ENCODE data around the gene ANKS1B. TPM values are rescaled to one million over a fixed set of nuclear protein-coding genes. Genes with fewer than 3 reads are reported as not detected.

Gene ANKS1B
- total and polyA plus RNA-seq, 7 donors = 1.0 to 57.3 (median 30.1) TPM; not detected in 1

- no peak for DNase-seq
- WGBS, 2 donors = 62 to 66% methylated on average over 2 of the region's 2 CpGs
- H3K4me1 ChIP-seq = peaks cover 0 to 11% (median 0%) of the 10 kb centered on the region in 4 donors
- TF ChIP-seq POLR2AphosphoS5 (IDR thresholded peaks at IDR 0.05) = no peak
- TF ChIP-seq CTCF (IDR thresholded peaks at IDR 0.05) = no peak
- no peak for TF ChIP-seq POLR2A (IDR thresholded peaks at IDR 0.05)
- TF ChIP-seq EP300 (IDR thresholded peaks at IDR 0.05) = no peak
- H3K4me3 ChIP-seq = no peak overlapping the region
- no peak overlapping the region for H3K27ac ChIP-seq
- H3K27me3 ChIP-seq = no peaks in the 10 kb centered on the region
- intact Hi-C loops (cut with DNase I) = no loop called here
- no peaks in the 10 kb centered on the region for H3K36me3 ChIP-seq
- no peaks in the 10 kb centered on the region for H3K9me3 ChIP-seq
These were observed 957.7 kb downstream of the ANKS1B start for GRCh38 chr12:99027055-99027393.

GRCh38 chr12:99026332-99027054 is 958.2 kb downstream of the ANKS1B start:
- no peak overlapping the region for H3K4me3 ChIP-seq
- 82 to 85% methylated on average over 4 of the region's 4 CpGs for WGBS, 2 donors
- H3K36me3 ChIP-seq = no peaks in the 10 kb centered on the region
- peaks cover 0 to 11% (median 0%) of the 10 kb centered on the region in 4 donors for H3K4me1 ChIP-seq
- TF ChIP-seq EP300 (IDR thresholded peaks at IDR 0.05) (no peak), CTCF (IDR thresholded peaks at IDR 0.05) (no peak), POLR2A (IDR thresholded peaks at IDR 0.05) (no peak), POLR2AphosphoS5 (IDR thresholded peaks at IDR 0.05) (no peak)
- no peak for DNase-seq
- intact Hi-C loops (cut with DNase I) = no loop called here
- no peaks in the 10 kb centered on the region for H3K9me3 ChIP-seq
- H3K27ac ChIP-seq = no peak overlapping the region
- no peaks in the 10 kb centered on the region for H3K27me3 ChIP-seq

GRCh38 chr12:99024870-99025269 is 959.9 kb downstream of the ANKS1B start:
- TF ChIP-seq CTCF (IDR thresholded peaks at IDR 0.05) = no peak
- no peak for TF ChIP-seq POLR2AphosphoS5 (IDR thresholded peaks at IDR 0.05)
- no peak for TF ChIP-seq EP300 (IDR thresholded peaks at IDR 0.05)
- no peak for TF ChIP-seq POLR2A (IDR thresholded peaks at IDR 0.05)
- no peaks in the 10 kb centered on the region for H3K9me3 ChIP-seq
- no peak for DNase-seq
- 74 to 83% methylated on average over 4 of the region's 4 CpGs for WGBS, 2 donors
- no peaks in the 10 kb centered on the region for H3K27me3 ChIP-seq
- no peak overlapping the region for H3K4me3 ChIP-seq
- no peaks in the 10 kb centered on the region for H3K36me3 ChIP-seq
- no peak overlapping the region for H3K27ac ChIP-seq
- intact Hi-C loops (cut with DNase I) = no loop called here
- H3K4me1 ChIP-seq = peaks cover 0 to 11% (median 0%) of the 10 kb centered on the region in 4 donors

GRCh38 chr12:99024191-99024590 is 960.5 kb downstream of the ANKS1B start:
- no peaks in the 10 kb centered on the region for H3K27me3 ChIP-seq
- H3K4me3 ChIP-seq = no peak overlapping the region
- no peaks in the 10 kb centered on the region for H3K9me3 ChIP-seq
- intact Hi-C loops (cut with DNase I) = no loop called here
- peaks cover 0 to 11% (median 0%) of the 10 kb centered on the region in 4 donors for H3K4me1 ChIP-seq
- no peak overlapping the region for H3K27ac ChIP-seq
- DNase-seq = no peak
- H3K36me3 ChIP-seq = no peaks in the 10 kb centered on the region
- TF ChIP-seq POLR2AphosphoS5 (IDR thresholded peaks at IDR 0.05) = no peak
- TF ChIP-seq EP300 (IDR thresholded peaks at IDR 0.05) = no peak
- TF ChIP-seq POLR2A (IDR thresholded peaks at IDR 0.05) = no peak
- TF ChIP-seq CTCF (IDR thresholded peaks at IDR 0.05) = no peak

- Histone ChIP-seq H3K27ac (no peak overlapping the region), H3K36me3 (no peaks in the 10 kb centered on the region), H3K9me3 (peaks cover 0 to 7% (median 0%) of the 10 kb centered on the region in 4 donors), H3K27me3 (no peaks in the 10 kb centered on the region), H3K4me3 (no peak overlapping the region), H3K4me1 (no peaks in the 10 kb centered on the region)
- no peak for TF ChIP-seq CTCF (IDR thresholded peaks at IDR 0.05)
- 70 to 80% methylated on average over 1 of the region's 1 CpG for WGBS, 2 donors
- DNase-seq = no peak
- intact Hi-C loops (cut with DNase I) = no loop called here
These were observed 963.9 kb downstream of the ANKS1B start for GRCh38 chr12:99020871-99021270.
